Measurements from ENCODE around the gene GNLY. TPM values are rescaled to one million over a fixed set of nuclear protein-coding genes. Genes with fewer than 3 reads are reported as not detected.

The GNLY gene
- total and polyA plus RNA-seq, 2 of the 4 experiments (the other 2 are of a cell fraction) = not detected

- H3K14ac ChIP-seq (replicated peaks; ENCODE audit: low read depth, low read length) = no peak overlapping the region
- dilution Hi-C loops (cut with HindIII; ENCODE audit: low sequenced_read_pairs, unreplicated experiment) (no loop called here), in situ Hi-C loops (cut with MboI; ENCODE audit: low sequenced_read_pairs) (loop anchor here (5.0 kb wide), 1 partner anchor 62 kb away; no protein-coding TSS in a partner anchor), intact Hi-C loops (cut with micrococcal nuclease) (loop anchor here (5.0 kb wide), 1 partner anchor 287 kb away; no protein-coding TSS in a partner anchor)
- CTCF ChIA-PET = interaction anchor here (0.6 to 2.8 kb wide), 4 partner anchors 28 to 118 kb away, joined by 3 to 18 read pairs (median 6); no protein-coding TSS in a partner anchor
- no peak overlapping the region for H3K9ac ChIP-seq (ENCODE audit: low read depth, low read length)
- H2BK5ac ChIP-seq (ENCODE audit: low read depth, low read length, poor library complexity, severe bottlenecking) = no peak overlapping the region
- no peak overlapping the region for H3K4me2 ChIP-seq (ENCODE audit: low read depth, low read length)
- H2BK15ac ChIP-seq (ENCODE audit: low read depth, low read length) = no peak overlapping the region; the same call in 2 of the 3 replicates
- H3K4me3 ChIP-seq (ENCODE audit: insufficient read depth, low read depth, low read length) = no peak overlapping the region
- POLR2A ChIA-PET (ENCODE audit: unreplicated experiment) = no interaction called here
- H3K18ac ChIP-seq (ENCODE audit: low read depth, low read length) = no peak overlapping the region
- no peak overlapping the region for H2AK9ac ChIP-seq (replicated peaks; ENCODE audit: low read depth, low read length, poor library complexity)
- 73% methylated on average over 3 of the region's 4 CpGs; no CpG with 5 or more reads in 1 of the 2 experiments for WGBS, 2 experiments (ENCODE audit: extremely low coverage in 2 of 2, insufficient read length in 1 of 2)
- H3K27ac ChIP-seq (ENCODE audit: insufficient read depth, low read length) = no peak overlapping the region
- H2BK20ac ChIP-seq (ENCODE audit: low read depth, low read length) = 0 out of 2 replicates have a peak overlapping the region, but pooled peaks have one; percentile 12
- H4K91ac ChIP-seq (ENCODE audit: insufficient read depth, low read depth, low read length) = no peak overlapping the region
- no peaks in the 10 kb centered on the region for H3K9me3 ChIP-seq (ENCODE audit: control insufficient read depth, insufficient read depth, low read length)
- no peaks in the 10 kb centered on the region; the same call in 1 of the 2 replicates for H3K27me3 ChIP-seq (ENCODE audit: control insufficient read depth, insufficient read depth, low read length)
- no peak overlapping the region for H2AFZ ChIP-seq (replicated peaks; ENCODE audit: low read length, poor library complexity)
- H2AK5ac ChIP-seq (ENCODE audit: low read depth, low read length) = no peak overlapping the region
- no peak for TF ChIP-seq USF2 (IDR thresholded peaks at IDR 0.05; ENCODE audit: low read depth, low read length)
- TF ChIP-seq ELK1 (IDR thresholded peaks at IDR 0.05; ENCODE audit: borderline replicate concordance, low read depth, low read length) = no peak
- no peak for TF ChIP-seq MAZ (IDR thresholded peaks at IDR 0.05; ENCODE audit: borderline replicate concordance, low read depth, low read length)
- TF ChIP-seq SMC3 (IDR thresholded peaks at IDR 0.05; ENCODE audit: low read depth, low read length) = no peak
- TF ChIP-seq CTCF (conservative IDR thresholded peaks at IDR 0.05; ENCODE audit: low read depth, low read length) = no peak
- peak; percentile 71 for TF ChIP-seq CEBPB (IDR thresholded peaks at IDR 0.05; ENCODE audit: low read depth, low read length)
- no peak overlapping the region for H3K56ac ChIP-seq (ENCODE audit: extremely low read depth, insufficient read depth, low read length)
- H3K4ac ChIP-seq (ENCODE audit: low read depth, low read length) = no peak overlapping the region
- H2BK120ac ChIP-seq (ENCODE audit: low read depth, low read length) = no peak overlapping the region
- H3K9me1 ChIP-seq (ENCODE audit: insufficient read depth, low read length) = no peaks in the 10 kb centered on the region
- no peaks in the 10 kb centered on the region for H3K36me3 ChIP-seq (ENCODE audit: control insufficient read depth, insufficient read depth, low read length)
- ATAC-seq (ENCODE audit: low read depth) (no peak), DNase-seq (no peak)
- H4K8ac ChIP-seq (ENCODE audit: low read depth in 2 of 2, low read length in 2 of 2) = no peak overlapping the region; a peak in 1 of 4 replicates
- peaks cover 16% of the 10 kb centered on the region for H3K4me1 ChIP-seq (ENCODE audit: control insufficient read depth, insufficient read depth, low read length)
- H4K5ac ChIP-seq (ENCODE audit: low read depth, low read length) = no peak overlapping the region
- H3K23ac ChIP-seq (ENCODE audit: low read depth, low read length) = no peak overlapping the region
- no peaks in the 10 kb centered on the region for H3K79me1 ChIP-seq (ENCODE audit: low read depth in 1 of 2, low read length in 2 of 2)
- no peaks in the 10 kb centered on the region for H4K20me1 ChIP-seq (ENCODE audit: insufficient read depth, low read length)
- BruUV-seq (replicated peaks) = no TSS peak
These were observed 15.2 kb downstream of the GNLY start for GRCh38 chr2:85709401-85709811.

Data from IMR-90 (cell line).